HepG2 (cell line): Measurements from ENCODE around the gene CCDC117. TPM values are rescaled to one million over a fixed set of nuclear protein-coding genes. Genes with fewer than 3 reads are reported as not detected.
A peak's percentile ranks its signal among the peaks of the same experiment; 100 is the strongest.

Source experiments
- ATAC-seq: fragments of 200-7000 bp; cut with Tn5 transposase; 3 replicates; pipeline ENCODE4 v1.9.1; 2020; ENCODE audit warnings: mild to moderate bottlenecking, moderate library complexity
- BruUV-seq: library from RNA; stranded (reverse); fragments of 400-500 nt; replicated peaks from 2 replicates; lab custom pipeline; 2021; lab: Mats Ljungman, UMichigan
- CTCF ChIA-PET: fragments of 300-600 bp; formaldehyde crosslinking; extraction: SDS; loops from one replicate; lab custom pipeline; 2021; ENCODE audit warnings: low total read pairs, inconsistent platforms, low intra/inter-chr PET ratio; lab: Yijun Ruan, JAX
- POLR2A ChIA-PET: fragments of 350-600 bp; sonication (Branson Sonifier 250); formaldehyde crosslinking; loops from one replicate; lab custom pipeline; 2020; ENCODE audit warnings: antibody characterized with exemption, inconsistent platforms; lab: Yijun Ruan, JAX
- DNase-seq: peaks from one replicate; pipeline ENCODE4 v3.0.0-alpha.2; 2015; ENCODE audit warnings: low spot score
- FAIRE-seq: peaks from 3 replicates; lab custom pipeline; 2011; peaks lifted over from hg19 to GRCh38; lab: Jason Lieb, UNC
- H2AFZ ChIP-seq: one replicate; pipeline ENCODE4 v1.6.1; 2011; ENCODE audit warnings: low read length, inconsistent platforms
- H3K27ac ChIP-seq: fragments of 300-600 bp; 3 replicates; pipeline ENCODE4 v1.8.0; 2011; ENCODE audit warnings: mixed run types, mild to moderate bottlenecking, mixed read lengths, low read length, inconsistent platforms; ENCODE audit not compliant: insufficient read depth; ENCODE audit errors: extremely low read length
- H3K27me3 ChIP-seq, 2 experiments: fragments of 200-600 bp in 1 of 2; 2 replicates in 1 of 2; 3 replicates in 1 of 2; pipeline versions ENCODE4 v1.6.0 to v1.8.0; 2011; ENCODE audit warnings: low read length in 2 of 2, mild to moderate bottlenecking in 2 of 2, moderate library complexity in 2 of 2, inconsistent platforms in 1 of 2; ENCODE audit not compliant: insufficient read depth in 2 of 2, control insufficient read depth in 1 of 2
- H3K36me3 ChIP-seq, 2 experiments: fragments of 200-600 bp in 1 of 2; replicated peaks in 1 of 2; 2 replicates in 1 of 2; 3 replicates in 1 of 2; pipeline versions ENCODE4 v1.5.1 to v1.8.0; 2011; ENCODE audit warnings: low read length in 2 of 2, inconsistent platforms in 1 of 2; ENCODE audit not compliant: insufficient read depth in 2 of 2, control insufficient read depth in 1 of 2
- H3K4me1 ChIP-seq: 2 replicates; pipeline ENCODE4 v1.5.1; 2012; ENCODE audit warnings: low read length, inconsistent platforms; ENCODE audit not compliant: insufficient read depth
- H3K4me2 ChIP-seq: 2 replicates; pipeline ENCODE4 v1.6.0; 2011; ENCODE audit warnings: low read depth, low read length, inconsistent platforms
- H3K4me3 ChIP-seq, 3 experiments: fragments of 200-600 bp in 1 of 3; sonication (generic), shearing (Covaris generic) in 1 of 3; replicated peaks in 1 of 3; 2 replicates each; pipeline ENCODE4 v1.5.1; 2011 to 2016; ENCODE audit warnings: low read length in 3 of 3, inconsistent platforms in 2 of 3, low read depth in 2 of 3, mild to moderate bottlenecking in 2 of 3, control low read depth in 1 of 3, mixed read lengths in 1 of 3; ENCODE audit not compliant: insufficient read depth in 1 of 3
- H3K79me2 ChIP-seq: one replicate; pipeline ENCODE4 v1.6.1; 2011; ENCODE audit warnings: low read length, inconsistent platforms; ENCODE audit not compliant: insufficient read depth
- H3K9ac ChIP-seq: 2 replicates; pipeline ENCODE4 v1.6.0; 2011; ENCODE audit warnings: mild to moderate bottlenecking, low read depth, low read length, inconsistent platforms; ENCODE audit not compliant: insufficient read depth
- H3K9me3 ChIP-seq: 2 replicates; pipeline ENCODE4 v1.5.1; 2012; ENCODE audit warnings: mild to moderate bottlenecking, low read length
- H4K20me1 ChIP-seq: 2 replicates; pipeline ENCODE4 v1.6.0; 2011; ENCODE audit warnings: inconsistent platforms, mild to moderate bottlenecking, low read length, moderate library complexity; ENCODE audit not compliant: insufficient read depth
- EHMT2 ChIP-seq: fragments of 200-600 bp; sonication (generic); IDR thresholded peaks from 2 replicates; pipeline ENCODE4 v1.7.0; 2017; ENCODE audit warnings: antibody characterized with exemption, low read depth, low read length, borderline replicate concordance
- FOXP1 ChIP-seq, 2 experiments: fragments of 450-650 bp in 1 of 2; IDR thresholded peaks; 2 replicates each; pipeline ENCODE4 v1.6.1; 2017 to 2018; ENCODE audit warnings: antibody characterized with exemption in 1 of 2
- IRX3 ChIP-seq: sonication (generic); formaldehyde crosslinking; IDR thresholded peaks from 2 replicates; pipeline ENCODE4 v1.8.1; 2023; ENCODE audit warnings: mild to moderate bottlenecking, low read depth, missing genetic modification reagents, borderline replicate concordance
- PAF1 ChIP-seq: IDR thresholded peaks from 2 replicates; pipeline ENCODE4 v1.6.1; 2016; ENCODE audit warnings: missing genetic modification reagents, missing compliant biosample characterization
- SIN3B ChIP-seq: fragments of 150-350 bp; IDR thresholded peaks from 2 replicates; pipeline ENCODE4 v1.6.1; 2014; ENCODE audit warnings: low read length
- SSRP1 ChIP-seq: IDR thresholded peaks from 2 replicates; pipeline ENCODE4 v1.6.1; 2016; ENCODE audit warnings: control low read depth
- TGIF2 ChIP-seq: IDR thresholded peaks from 2 replicates; pipeline ENCODE4 v1.6.1; 2016; ENCODE audit warnings: control low read depth, missing compliant biosample characterization
- ZNF296 ChIP-seq: sonication (generic); formaldehyde crosslinking; conservative IDR thresholded peaks from 2 replicates; pipeline ENCODE4 v1.5.0; 2020; ENCODE audit warnings: mild to moderate bottlenecking, missing genetic modification reagents
- ZNF605 ChIP-seq: sonication (generic); formaldehyde crosslinking; IDR thresholded peaks from 2 replicates; pipeline ENCODE4 v1.8.0; 2022; ENCODE audit warnings: mild to moderate bottlenecking, missing genetic modification reagents
- WGBS: methylation state at CpG from one replicate; pipeline ENCODE4 v1.1.6; 2017; ENCODE audit warnings: low lambda C conversion rate; 5-methylcytosine and 5-hydroxymethylcytosine counted together
- in situ Hi-C: cut with HindIII; loops from 2 replicates; pipeline ENCODE4 v1.10.0; 2017; ENCODE audit warnings: low pct_unique_long_range_greater_than_20kb; ENCODE audit not compliant: extremely low pct_ligation_motif_present
- intact Hi-C: fragments of 100-400 bp; cut with micrococcal nuclease; formaldehyde crosslinking; loops from one replicate; pipeline ENCODE4 v1.10.0; 2022; ENCODE audit not compliant: unreplicated experiment
- polyA plus RNA-seq, 8 experiments: library from polyadenylated mRNA; depleted of rRNA in 3 of 8; stranded (reverse) in 7 of 8; unstranded in 1 of 8; fragments of >200 nt; fragmentation: Illumina TruSeq in 4 of 8; extraction: Trizol in 4 of 8; gene quantifications; 2 replicates each; pipeline versions ENCODE4 v1.2.1 to v1.2.3, GENCODE V29; 2011 to 2016; ENCODE audit warnings: low read depth in 4 of 8, missing spikeins in 1 of 8, mixed read lengths in 1 of 8; ENCODE audit not compliant: insufficient read depth in 1 of 8
- total RNA-seq, 5 experiments: library from RNA; depleted of rRNA; stranded (reverse); fragments of >200 nt; fragmentation: Illumina TruSeq; extraction: Trizol; gene quantifications; 2 replicates each; pipeline ENCODE4 v1.2.3, GENCODE V29; 2016; ENCODE audit warnings: low read depth in 1 of 5
- TF ChIP-seq, protein P1 (sequence below): IDR thresholded peaks from 2 replicates; pipeline ENCODE4 v1.6.1; 2016; ENCODE audit warnings: mild to moderate bottlenecking
- TF ChIP-seq, protein P2 (sequence below): sonication (generic); formaldehyde crosslinking; IDR thresholded peaks from 2 replicates; pipeline ENCODE4 v1.4.0; 2020; ENCODE audit warnings: missing genetic modification reagents
- TF ChIP-seq, protein P3 (sequence below): sonication (generic); formaldehyde crosslinking; IDR thresholded peaks from 2 replicates; pipeline ENCODE4 v1.8.1; 2023; ENCODE audit warnings: missing genetic modification reagents, inconsistent platforms, borderline replicate concordance
- TF ChIP-seq, protein P4 (sequence below), 2 experiments: IDR thresholded peaks; 2 replicates each; pipeline ENCODE4 v1.6.1; 2011 to 2012; ENCODE audit warnings: low read length in 2 of 2, borderline replicate concordance in 1 of 2, low read depth in 1 of 2, mild to moderate bottlenecking in 1 of 2, moderate library complexity in 1 of 2

The CCDC117 gene
- total and polyA plus RNA-seq, 2 of the 13 experiments (the other 11 are each of a cell fraction or from before 2014, with no cell fraction given): 12.6 to 34.2 TPM

DNA sequence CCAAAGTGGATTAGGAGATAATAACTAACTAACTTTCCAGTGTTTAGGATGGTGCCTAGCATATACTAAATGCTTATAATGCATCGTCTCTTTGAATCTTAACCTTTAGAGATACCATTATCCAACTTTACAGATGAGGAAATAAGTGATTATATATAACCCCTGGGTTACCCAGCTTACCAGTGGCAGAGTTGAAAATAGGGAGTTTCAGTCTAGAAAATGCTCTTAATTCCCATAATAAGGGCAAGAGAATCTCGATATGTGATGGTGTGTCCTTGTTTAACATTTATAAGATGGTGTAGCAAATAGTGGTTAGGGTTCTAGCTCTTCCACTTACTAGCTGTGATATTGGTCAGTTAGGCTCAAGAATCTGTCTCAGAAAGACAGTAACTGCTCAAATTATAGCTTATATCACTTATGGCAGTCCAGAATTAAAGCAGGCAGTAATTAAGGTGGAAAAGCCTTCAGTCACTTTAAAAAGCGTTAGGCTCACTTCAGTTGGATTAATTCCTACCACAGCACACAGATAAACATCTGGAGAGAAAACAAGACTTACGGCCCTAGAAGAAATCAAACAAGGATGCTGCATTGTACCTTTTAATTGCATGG is 21.6 kb downstream of the CCDC117 start:
- Histone ChIP-seq H3K4me2 (peak overlapping the region; percentile 13; the same call in 1 of the 2 replicates), H3K27ac (peak overlapping the region; percentile 14), H3K36me3 (peaks cover 19 to 50% of the 10 kb centered on the region in 2 experiments), H3K9ac (no peak overlapping the region), H3K4me1 (peaks cover 57% of the 10 kb centered on the region), H3K27me3 (no peaks in the 10 kb centered on the region; a peak in 1 of 5 replicates), H3K9me3 (no peaks in the 10 kb centered on the region), H4K20me1 (peaks cover 56% of the 10 kb centered on the region), H2AFZ (no peak overlapping the region), H3K4me3 (no peak overlapping the region), H3K79me2 (peaks cover 42% of the 10 kb centered on the region)
- in situ Hi-C loops: loop anchor here (5.0 kb wide), 1 partner anchor 33 kb away; no protein-coding TSS in a partner anchor
- no TSS peak for BruUV-seq
- CTCF ChIA-PET: no interaction called here
- DNase-seq: no peak
- POLR2A ChIA-PET: interaction anchor here (0.8 to 20.4 kb wide), 7 partner anchors 9 to 246 kb away, joined by 3 to 945 read pairs (median 11); partner anchors contain the start of genes CCDC117, CHEK2 and HSCB
- ATAC-seq: no peak
- 84% methylated on average over 4 of the region's 4 CpGs for WGBS
- intact Hi-C loops: loop anchor here (5.0 kb wide), 1 partner anchor 33 kb away; no protein-coding TSS in a partner anchor
- no peak for FAIRE-seq
- TF ChIP-seq FOXP1 (IDR thresholded peaks at IDR 0.05) (no peak), FOXP1 (CRISPR knock-in tag; IDR thresholded peaks at IDR 0.05) (no peak), ZNF605 (CRISPR knock-in tag) (no peak), EHMT2 (no peak), SSRP1 (peak; percentile 81), ZNF296 (CRISPR knock-in tag) (no peak), TGIF2 (CRISPR knock-in tag) (0 out of 2 replicates have a peak, but pooled peaks have one; percentile 19), SIN3B (no peak), PAF1 (peak; percentile 94), IRX3 (CRISPR knock-in tag) (no peak)
- TF ChIP-seq, protein P1, sequence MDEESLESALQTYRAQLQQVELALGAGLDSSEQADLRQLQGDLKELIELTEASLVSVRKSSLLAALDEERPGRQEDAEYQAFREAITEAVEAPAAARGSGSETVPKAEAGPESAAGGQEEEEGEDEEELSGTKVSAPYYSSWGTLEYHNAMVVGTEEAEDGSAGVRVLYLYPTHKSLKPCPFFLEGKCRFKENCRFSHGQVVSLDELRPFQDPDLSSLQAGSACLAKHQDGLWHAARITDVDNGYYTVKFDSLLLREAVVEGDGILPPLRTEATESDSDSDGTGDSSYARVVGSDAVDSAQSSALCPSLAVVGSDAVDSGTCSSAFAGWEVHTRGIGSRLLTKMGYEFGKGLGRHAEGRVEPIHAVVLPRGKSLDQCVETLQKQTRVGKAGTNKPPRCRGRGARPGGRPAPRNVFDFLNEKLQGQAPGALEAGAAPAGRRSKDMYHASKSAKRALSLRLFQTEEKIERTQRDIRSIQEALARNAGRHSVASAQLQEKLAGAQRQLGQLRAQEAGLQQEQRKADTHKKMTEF (CRISPR knock-in tag): 0 out of 2 replicates have a peak, but pooled peaks have one; percentile 5
- TF ChIP-seq, protein P2, sequence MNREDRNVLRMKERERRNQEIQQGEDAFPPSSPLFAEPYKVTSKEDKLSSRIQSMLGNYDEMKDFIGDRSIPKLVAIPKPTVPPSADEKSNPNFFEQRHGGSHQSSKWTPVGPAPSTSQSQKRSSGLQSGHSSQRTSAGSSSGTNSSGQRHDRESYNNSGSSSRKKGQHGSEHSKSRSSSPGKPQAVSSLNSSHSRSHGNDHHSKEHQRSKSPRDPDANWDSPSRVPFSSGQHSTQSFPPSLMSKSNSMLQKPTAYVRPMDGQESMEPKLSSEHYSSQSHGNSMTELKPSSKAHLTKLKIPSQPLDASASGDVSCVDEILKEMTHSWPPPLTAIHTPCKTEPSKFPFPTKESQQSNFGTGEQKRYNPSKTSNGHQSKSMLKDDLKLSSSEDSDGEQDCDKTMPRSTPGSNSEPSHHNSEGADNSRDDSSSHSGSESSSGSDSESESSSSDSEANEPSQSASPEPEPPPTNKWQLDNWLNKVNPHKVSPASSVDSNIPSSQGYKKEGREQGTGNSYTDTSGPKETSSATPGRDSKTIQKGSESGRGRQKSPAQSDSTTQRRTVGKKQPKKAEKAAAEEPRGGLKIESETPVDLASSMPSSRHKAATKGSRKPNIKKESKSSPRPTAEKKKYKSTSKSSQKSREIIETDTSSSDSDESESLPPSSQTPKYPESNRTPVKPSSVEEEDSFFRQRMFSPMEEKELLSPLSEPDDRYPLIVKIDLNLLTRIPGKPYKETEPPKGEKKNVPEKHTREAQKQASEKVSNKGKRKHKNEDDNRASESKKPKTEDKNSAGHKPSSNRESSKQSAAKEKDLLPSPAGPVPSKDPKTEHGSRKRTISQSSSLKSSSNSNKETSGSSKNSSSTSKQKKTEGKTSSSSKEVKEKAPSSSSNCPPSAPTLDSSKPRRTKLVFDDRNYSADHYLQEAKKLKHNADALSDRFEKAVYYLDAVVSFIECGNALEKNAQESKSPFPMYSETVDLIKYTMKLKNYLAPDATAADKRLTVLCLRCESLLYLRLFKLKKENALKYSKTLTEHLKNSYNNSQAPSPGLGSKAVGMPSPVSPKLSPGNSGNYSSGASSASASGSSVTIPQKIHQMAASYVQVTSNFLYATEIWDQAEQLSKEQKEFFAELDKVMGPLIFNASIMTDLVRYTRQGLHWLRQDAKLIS (CRISPR knock-in tag): 0 out of 2 replicates have a peak, but pooled peaks have one; percentile 37
- TF ChIP-seq, protein P3, sequence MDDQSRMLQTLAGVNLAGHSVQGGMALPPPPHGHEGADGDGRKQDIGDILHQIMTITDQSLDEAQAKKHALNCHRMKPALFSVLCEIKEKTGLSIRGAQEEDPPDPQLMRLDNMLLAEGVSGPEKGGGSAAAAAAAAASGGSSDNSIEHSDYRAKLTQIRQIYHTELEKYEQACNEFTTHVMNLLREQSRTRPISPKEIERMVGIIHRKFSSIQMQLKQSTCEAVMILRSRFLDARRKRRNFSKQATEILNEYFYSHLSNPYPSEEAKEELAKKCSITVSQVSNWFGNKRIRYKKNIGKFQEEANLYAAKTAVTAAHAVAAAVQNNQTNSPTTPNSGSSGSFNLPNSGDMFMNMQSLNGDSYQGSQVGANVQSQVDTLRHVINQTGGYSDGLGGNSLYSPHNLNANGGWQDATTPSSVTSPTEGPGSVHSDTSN: no peak
- TF ChIP-seq, protein P4, sequence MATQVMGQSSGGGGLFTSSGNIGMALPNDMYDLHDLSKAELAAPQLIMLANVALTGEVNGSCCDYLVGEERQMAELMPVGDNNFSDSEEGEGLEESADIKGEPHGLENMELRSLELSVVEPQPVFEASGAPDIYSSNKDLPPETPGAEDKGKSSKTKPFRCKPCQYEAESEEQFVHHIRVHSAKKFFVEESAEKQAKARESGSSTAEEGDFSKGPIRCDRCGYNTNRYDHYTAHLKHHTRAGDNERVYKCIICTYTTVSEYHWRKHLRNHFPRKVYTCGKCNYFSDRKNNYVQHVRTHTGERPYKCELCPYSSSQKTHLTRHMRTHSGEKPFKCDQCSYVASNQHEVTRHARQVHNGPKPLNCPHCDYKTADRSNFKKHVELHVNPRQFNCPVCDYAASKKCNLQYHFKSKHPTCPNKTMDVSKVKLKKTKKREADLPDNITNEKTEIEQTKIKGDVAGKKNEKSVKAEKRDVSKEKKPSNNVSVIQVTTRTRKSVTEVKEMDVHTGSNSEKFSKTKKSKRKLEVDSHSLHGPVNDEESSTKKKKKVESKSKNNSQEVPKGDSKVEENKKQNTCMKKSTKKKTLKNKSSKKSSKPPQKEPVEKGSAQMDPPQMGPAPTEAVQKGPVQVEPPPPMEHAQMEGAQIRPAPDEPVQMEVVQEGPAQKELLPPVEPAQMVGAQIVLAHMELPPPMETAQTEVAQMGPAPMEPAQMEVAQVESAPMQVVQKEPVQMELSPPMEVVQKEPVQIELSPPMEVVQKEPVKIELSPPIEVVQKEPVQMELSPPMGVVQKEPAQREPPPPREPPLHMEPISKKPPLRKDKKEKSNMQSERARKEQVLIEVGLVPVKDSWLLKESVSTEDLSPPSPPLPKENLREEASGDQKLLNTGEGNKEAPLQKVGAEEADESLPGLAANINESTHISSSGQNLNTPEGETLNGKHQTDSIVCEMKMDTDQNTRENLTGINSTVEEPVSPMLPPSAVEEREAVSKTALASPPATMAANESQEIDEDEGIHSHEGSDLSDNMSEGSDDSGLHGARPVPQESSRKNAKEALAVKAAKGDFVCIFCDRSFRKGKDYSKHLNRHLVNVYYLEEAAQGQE (IDR thresholded peaks at IDR 0.05; ENCODE audit: borderline replicate concordance in 1 of 2, low read depth in 1 of 2, low read length in 2 of 2): no peak
